GM18909 (cell line): ENCODE results near the gene ACAD8.
"Not testable (repeated sequence)": the region's sequence is repeated elsewhere in the genome, so short reads cannot be mapped to it uniquely, and the experiment has no call there.

Experiments
- ATAC-seq: cut with Tn5 transposase; IDR thresholded peaks from one replicate; pipeline ENCODE4 v1.9.1; 2021; ENCODE audit warnings: mild to moderate bottlenecking; ENCODE audit not compliant: unreplicated experiment, poor library complexity

The ACAD8 gene

GRCh38 chr11:134264966-134265764 lies 11.8 kb downstream of the ACAD8 start:
- no peak for ATAC-seq

- no peak for ATAC-seq
These were observed 13.1 kb downstream of the ACAD8 start for GRCh38 chr11:134266440-134266839.

GRCh38 chr11:134266841-134267251 lies 13.5 kb downstream of the ACAD8 start:
- ATAC-seq, result no peak

GRCh38 chr11:134267461-134267860 lies 14.1 kb downstream of the ACAD8 start:
- ATAC-seq, result no peak

GRCh38 chr11:134267966-134268365 lies 14.6 kb downstream of the ACAD8 start:
- no peak for ATAC-seq

DNA sequence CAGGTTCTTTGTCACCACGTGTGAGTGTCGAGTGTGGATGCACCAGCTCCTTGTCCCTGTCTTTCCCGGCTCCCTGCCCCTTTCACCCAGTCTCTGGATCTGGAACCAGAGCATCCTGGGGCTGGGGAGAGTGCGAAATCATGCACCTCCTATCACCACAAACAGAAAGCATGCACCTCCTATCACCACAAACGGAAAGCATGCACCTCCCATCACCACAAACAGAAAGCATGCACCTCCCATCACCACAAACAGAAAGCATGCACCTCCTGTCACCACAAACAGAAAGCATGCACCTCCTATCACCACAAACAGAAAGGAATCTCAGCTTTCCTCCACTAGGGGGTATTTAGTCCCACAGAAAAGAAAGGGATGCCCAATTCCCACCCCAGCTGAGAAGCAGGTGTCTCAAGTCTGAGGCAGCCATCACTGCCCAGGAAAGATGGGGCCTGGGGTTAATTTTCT lies 16.9 kb downstream of the ACAD8 start:
- ATAC-seq, result no peak

GRCh38 chr11:134271978-134272377 lies 18.6 kb downstream of the ACAD8 start:
- ATAC-seq, result no peak

DNA sequence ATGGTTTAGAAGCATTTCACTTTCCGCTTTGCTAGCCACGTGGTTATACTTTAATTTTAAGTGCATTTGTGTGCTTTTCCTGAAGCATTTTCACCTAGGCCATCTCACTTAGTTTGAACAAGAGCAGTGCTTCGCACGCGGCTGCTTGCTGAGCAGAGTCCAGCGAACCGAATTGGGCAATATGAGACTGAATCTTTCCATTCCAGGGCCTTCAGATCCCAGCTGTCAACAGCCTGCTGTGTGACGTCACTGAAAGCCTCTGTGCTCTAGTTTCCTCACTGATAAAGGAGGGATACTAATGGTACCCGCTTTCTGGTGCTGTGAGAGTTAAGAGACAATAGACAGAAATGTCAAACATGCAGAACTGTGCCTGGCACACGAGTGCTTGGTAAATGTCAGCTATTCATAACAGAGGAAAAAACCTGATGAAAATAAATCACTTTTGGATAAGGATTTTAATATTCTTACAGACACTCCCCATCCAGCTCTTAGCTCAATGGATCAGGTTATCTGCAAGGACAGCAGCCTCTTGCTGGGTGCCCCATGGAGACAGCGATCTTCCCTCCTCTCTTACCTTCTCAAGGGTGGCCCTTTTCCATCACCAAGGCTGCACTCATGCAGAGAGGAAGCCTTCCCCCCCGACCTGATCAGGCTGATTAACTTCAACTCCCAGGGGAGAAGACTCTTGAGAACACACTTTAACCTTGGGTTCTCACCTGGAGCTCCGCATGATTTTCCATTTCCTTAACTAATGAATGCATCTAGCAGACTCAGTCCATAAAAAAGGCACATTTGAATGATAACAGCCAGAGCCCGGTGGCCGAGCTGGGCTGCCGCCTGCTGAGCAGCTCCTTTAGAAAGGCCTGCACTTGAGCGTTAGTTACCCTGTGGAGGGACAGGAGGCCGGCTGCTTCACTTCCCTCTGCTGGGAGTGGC lies 19.3 kb downstream of the ACAD8 start:
- no peak for ATAC-seq

- ATAC-seq, result no peak
These were observed 19.9 kb downstream of the ACAD8 start for GRCh38 chr11:134273317-134273712.

GRCh38 chr11:134275188-134275533 lies 21.8 kb downstream of the ACAD8 start:
- ATAC-seq, result no peak

DNA sequence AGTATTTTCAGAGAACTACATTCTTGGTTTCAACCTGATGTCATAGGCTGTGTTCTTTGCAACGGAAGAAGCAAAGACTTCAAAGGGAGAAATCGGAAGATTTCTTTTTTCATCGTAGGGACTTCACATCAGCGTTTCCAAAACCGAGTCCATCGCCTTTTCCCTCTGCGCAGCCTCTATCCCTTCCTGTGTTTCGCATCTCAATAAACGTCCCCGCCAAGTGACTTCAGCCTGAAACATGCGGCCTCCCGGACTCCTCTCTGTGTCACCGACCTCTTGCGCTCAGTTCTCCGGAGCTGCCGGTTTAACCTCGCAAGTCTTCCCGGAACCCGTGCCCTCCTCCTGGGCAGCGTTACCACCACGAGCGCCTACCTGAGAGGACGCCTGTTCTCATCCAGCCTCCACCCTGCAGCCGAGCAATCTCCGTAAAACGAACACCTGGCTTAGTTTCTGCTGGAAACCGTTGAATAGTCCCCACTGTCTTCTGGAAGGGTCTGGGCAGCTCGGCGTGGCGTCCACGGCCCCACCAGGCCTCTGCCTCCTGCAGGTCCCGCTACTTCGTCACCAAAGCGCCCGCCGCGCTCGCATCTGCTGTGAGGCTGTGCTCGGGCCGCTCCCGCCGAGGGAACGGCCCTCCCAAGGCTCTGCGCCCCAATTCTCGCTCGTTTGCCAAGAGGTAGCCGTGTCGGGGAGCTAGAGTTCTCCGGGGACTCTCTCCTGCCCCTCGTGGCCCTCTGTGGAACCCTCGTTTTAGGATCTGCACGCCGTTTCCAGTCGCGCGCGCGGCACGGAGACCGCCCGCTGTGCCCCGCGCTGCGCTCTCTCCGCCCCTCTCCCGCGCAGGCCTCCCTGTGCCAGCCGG lies 22.4 kb downstream of the ACAD8 start, which contains the start of gene GLB1L3:
Gene GLB1L3 (plus strand): TSS at position 846 of the 862 bp plus-strand sequence. CDS start 362 bp downstream, outside the sequence.
- peak; percentile 73 for ATAC-seq

GRCh38 chr11:134276396-134277182 lies 23.2 kb downstream of the ACAD8 start:
- no peak for ATAC-seq

DNA sequence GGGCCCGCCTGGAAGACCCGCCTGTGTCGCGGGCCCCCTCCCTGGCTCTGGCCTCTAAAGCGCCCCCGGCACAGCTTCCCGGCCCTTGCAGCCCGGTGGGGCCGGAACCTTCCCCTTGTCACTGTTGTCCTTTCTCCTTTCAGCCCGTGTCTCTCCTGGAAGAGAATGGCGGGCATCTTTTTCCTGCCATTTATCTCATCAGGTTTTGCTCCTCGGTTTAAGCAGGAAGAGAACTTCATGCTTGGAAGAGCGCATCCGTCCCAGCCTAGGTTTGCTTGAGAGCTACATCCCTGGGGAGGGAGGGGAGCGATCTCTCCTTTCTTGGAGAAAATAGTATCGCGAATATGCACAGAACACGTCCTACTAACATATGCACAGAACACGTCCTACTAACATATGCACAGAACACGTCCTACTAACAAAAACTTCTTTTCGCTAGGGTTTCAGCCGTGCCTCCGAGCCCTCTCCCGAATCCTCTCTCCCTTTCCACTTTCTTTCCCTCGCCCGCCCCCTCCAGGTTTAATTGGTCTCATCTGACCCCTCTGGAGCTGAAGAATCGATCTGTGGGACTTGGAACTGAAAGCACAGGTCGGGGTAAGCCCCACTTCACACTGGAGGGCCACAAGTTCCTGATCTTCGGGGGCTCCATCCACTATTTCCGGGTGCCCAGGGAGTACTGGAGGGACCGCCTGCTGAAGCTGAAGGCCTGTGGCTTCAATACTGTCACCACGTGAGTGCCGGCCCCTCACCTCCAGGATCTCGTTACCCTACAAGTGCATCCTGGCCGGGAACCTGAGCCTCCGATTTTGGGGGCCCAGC lies 24.0 kb downstream of the ACAD8 start:
- no peak for ATAC-seq

DNA sequence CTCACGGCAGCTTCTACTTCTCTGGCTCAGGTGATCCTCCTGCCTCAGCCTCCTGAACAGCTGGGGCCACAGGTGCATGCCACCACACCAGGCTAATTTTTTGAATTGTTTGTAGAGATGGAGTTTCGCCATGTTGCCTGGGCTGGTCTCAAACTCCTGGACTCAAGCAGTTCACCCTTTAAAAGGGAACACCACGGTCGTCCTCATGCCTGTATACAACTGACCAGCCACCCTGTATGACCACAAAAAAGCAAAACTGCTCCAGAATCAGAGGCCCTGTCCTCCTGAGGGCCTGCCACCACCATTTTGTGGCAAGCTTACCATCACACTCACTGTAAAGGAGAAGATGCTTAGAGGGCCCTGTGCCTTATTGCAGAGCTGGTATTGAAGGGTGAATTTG lies 25.0 kb downstream of the ACAD8 start:
- ATAC-seq, result no peak

- ATAC-seq, result not testable (repeated sequence)
These were observed 28.3 kb downstream of the ACAD8 start for GRCh38 chr11:134281635-134282034.

GRCh38 chr11:134282121-134283045 lies 29.0 kb downstream of the ACAD8 start:
- no peak for ATAC-seq

DNA sequence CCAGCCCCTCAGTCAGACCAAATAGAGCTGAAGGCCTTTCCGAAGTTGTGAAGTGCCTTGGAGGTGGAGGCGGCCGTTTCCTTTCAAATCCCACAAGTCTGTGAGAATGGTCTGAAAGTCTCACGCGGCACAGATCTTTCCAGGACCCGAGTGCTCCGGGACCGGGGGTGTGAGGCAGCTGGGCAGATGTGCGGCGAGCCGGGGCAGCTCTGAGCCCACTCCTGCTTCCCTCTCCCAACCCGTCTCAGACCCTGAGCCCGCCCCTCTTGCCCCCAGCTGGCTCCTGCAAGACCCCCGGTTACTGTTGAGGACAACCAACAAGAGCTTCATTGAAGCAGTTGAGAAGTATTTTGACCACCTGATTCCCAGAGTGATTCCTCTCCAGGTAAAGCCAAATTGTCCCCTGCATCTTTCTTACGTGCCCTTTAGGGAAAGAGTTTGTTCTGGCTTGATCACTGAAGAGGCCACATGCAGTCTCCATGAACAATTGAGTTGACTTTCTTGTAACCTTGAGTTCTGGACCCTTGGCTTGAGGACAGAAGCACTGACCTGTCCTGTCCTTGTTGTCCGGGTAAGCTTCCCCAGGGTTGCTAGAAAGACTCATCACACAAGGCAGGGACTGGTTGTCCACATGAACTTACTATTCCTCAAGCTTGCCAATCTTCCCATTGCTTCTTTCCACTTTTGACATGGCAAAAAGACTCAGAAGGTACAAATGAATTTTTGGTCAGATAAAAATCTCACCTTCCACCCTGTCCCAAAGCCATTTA lies 30.3 kb downstream of the ACAD8 start:
- ATAC-seq, result no peak
